Hematopoietic multipotent progenitor cell treated with erythropoietin and hydrocortisone succinate and interleukin-3 and kit ligand, for 15 days (in vitro differentiated cells): ENCODE measurements around the gene PARVA.

Source experiments
- DNase-seq: peaks from one replicate; pipeline ENCODE4 v3.0.0-alpha.2; 2015; ENCODE audit warnings: low spot score

PARVA gene

DNA sequence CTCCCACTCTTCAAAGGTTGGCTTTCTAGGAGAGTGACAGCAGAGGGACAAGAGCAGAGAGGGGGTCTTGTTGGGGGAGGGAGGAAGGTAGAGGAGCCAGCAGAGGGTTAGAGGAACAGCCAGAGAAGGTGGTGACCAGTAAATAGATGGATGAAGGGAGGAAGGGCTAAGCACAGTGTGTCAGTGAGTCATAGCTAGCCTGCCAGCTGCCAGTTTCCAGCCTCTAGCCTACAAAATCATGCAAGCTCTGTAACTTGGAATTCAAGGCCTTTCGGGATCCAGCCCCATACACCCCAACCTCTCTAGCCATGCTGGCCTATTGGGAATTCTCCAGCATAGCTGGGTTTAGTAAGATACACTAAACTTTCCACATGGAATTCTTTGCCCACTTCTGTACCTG is 149.4 kb downstream of the PARVA start:
- DNase-seq, result no peak

DNA sequence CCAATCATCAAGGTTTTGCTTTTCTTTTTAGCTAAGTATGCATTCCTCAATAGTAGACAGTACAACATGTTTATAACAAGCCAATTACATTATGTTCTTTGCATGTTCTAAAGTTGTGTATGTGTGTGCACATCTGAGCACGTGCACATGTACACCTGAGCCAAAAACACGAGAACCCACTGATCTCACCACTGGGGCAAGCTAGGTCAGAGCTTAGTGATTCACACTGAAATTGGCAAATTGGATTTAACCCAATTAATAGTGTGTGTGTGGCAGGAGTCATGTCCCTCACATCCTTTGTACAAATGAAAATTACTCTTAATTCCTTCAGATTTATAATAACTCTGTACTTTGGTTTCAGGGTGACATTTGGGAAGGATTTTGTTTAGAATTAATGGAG is 151.1 kb downstream of the PARVA start:
- DNase-seq, result no peak

DNA sequence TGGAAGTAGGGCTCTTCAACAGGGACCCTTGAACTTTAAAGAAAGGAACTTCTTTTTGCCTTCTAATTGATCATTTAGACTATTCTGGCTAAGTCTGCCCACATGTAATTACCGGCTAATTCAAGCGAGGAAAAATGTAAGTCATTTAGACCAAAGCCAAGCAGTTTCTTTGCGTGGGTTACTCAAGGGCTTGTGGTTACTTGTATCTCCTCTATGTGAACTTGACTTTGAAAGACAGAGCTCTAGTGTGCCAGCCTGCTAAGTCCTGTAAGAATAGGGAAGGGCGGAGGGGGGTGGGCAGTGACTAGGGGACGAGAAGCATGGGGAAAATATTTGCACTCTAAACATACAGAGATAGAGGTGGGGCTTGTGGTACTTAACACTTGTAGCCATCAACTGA is 151.7 kb downstream of the PARVA start:
- DNase-seq, result no peak

DNA sequence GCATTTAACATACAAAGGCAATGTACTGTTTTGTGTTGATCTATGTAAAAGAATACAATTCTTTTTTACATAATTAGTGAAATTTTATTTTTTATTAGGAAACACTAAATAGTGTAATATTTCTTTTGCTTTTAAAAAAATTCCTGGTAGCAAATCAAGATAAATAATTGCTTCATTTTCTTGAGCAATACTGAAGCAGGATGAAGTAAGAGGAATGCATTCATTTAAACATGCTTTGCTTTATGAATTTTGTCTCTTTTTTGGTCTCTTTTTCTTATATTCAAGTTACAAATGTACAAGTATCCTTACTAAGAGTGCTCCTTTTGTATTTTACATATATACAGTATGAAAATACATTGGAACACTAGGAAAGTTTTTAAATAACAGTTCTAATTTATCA is 152.4 kb downstream of the PARVA start:
- no peak for DNase-seq

DNA sequence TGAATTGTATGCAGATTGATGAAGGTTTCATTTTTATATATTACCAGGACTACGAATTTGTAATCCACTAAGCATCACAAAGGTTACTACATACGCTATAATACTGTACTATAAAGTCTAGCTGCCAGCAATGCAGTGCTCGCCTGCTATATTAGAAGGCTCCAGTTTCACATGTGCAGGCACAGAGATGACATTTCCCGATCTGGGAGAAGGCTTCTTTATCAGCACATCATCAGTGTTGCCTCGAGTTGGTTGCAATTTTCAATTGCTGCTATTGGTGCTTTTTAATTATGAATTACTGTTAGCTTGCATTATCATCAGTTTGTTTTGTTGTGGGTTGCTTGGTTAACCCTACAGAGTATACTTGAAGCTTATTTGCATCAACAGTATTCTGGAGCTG is 153.6 kb downstream of the PARVA start:
- DNase-seq, result no peak

DNA sequence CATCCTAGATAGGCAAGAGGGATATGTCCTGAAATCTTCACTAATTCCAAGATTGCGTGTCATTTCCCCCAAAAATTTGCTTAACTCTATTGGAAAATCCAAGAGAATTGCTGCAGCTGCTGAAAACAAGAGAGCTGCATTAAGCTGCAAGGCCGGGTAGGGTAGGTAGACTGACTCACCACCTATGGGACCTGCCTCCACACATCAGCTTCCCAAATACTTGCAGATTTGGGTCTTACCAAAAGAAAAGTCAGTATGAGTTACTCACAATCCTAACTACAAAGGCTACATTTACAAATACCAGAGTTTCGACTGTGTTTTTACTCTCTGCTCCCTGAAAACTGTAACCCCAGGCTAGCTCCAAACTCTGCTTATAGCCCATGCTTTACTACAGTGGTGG is 154.3 kb downstream of the PARVA start:
- no peak for DNase-seq

DNA sequence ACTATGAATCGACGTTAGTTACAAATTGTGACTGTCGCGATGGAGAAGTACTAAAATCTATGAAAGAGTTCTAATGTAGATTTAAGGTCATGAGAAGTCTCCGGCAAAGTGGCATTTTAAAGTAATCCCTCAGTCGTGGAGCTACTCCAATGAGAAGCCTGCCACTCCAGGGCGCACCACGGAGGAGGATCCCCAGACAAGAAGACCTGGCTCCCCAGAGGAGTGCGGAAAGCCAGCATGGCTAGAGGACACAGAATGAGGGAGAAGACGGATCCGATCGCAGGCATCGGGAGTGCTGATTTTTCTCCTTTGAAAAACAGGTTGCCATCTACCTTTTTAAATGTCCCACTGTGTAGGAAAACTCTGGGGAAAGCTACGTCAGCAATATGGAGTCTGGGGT is 155.2 kb downstream of the PARVA start:
- no peak for DNase-seq

DNA sequence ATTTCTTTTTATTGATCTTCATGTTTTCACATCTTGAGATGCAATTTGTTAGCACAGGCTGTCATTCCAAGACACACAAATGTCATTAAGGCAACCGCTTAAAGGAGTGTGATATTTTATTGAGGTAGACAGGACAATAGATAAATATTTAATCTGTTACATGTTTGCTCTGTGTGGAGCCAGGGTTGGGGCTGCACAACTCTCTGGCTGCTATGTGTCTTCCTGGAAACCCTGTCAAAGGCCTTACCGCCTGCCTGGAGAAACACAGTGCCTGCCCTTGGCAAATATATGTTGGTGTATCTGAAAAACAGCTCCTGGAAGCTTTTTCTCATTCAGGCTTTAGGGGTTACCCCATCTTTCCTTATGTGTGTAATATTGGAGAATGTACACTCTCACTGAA is 157.2 kb downstream of the PARVA start:
- DNase-seq, result no peak

DNA sequence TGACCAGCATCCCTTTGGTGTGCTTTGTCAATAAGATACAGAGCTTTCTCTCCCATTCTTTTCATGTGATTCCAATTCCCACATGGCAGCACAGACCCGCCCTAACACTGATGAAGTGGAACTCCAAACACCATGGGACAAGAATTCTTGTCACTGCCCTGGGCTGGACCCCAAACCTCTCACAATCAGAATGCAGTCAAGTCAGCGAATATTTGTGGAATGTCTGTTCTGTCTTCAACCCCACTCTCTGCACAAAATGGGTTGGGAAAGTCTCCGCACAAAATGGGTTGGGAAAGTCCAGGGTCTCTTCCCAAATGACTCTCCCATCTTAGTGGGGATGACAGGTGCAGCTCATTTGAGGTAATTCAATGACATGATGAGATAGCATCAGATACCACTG is 157.9 kb downstream of the PARVA start:
- DNase-seq, result no peak

DNA sequence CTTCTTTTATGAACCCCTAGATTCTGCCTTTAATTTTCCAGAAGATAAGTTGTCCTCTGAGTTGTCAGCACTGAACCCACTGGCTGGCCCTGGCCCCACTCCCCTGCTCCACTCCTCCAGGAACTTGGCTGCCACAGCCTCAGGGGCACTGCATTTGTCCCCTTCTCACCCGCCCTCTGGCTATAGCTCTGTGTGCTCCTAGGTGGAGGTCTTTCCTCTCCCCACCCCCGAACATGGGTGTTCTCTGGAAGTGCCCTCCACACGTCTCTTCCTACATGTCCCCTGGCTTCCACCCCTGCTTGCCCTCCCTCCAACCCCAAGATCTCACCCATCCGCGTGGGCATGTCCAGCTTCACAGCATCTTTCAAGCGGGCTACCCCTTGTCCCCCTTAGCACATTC is 159.2 kb downstream of the PARVA start:
- DNase-seq, result no peak

DNA sequence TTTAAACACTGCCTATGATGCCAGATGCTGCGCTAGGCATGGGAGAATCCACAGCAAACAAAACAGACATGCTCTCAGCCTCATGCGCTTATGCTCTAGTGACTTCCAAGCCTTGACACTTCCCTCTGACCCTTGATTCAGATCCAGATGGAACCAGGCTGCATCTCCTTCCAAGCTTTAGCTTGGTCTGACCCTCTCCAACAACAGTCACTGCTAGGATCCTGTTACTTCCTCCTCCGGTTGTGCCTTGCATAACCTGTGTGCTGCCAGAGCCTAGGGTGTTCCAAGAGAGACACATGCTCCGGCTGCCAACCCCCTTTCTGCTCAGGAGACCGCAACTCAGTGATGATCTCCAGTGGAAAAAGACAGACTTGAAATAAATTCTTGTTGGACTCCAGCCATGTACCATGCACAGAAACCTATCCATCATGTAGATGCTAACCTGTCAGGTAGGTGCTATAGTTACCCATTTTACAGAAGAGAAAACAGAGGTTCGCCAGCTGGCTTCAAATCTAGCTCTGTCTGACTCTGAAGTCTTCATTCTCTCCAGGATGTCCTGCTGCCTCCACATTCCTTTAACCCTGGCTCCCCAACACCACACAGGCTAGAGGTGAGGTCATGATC is 160.5 kb downstream of the PARVA start:
- no peak for DNase-seq

DNA sequence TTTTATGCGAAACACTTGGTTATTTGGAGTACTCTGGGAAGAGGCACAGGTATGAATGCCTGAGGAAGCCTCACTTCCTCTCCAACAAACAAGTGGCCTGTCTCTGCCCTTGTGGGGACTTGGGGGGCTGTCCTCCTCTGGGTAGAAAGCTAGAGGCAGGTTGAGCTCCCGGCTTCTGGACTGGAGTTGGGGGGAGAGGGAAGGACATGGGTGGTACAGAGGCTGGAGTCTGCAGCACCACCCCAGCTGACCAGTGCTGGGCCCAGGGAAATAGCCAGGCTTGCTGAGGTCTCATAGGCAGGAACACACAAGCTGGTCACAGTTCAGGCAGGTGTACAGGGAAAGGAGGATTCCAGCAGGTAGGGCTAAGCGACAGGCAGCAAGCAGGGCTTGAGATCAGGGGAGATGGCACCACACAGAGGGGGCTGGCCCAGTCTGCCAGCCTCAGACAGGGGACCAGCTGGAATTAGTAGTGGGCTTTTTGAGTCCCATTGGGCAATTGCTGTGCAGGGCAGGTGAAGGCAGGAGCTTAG is 161.6 kb downstream of the PARVA start:
- DNase-seq, result no peak

DNA sequence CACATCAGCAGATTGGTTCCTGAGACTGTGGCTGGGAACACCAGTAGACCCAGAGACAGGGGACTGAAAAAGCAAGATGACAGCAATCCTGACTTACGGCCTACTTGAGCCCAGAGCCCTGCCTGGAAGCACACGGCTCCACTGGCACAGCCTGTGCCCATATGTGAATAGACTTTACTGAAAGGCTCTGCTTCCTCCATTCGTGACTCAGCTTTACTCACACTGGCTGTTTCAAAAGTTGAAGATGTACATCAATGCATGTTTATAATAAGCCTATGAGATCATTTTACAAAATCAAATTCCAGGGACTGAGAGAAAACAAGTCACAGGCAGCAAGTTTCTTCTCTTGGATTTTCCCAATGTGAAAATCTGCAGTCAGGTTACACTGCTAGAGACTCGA is 162.2 kb downstream of the PARVA start:
- no peak for DNase-seq

DNA sequence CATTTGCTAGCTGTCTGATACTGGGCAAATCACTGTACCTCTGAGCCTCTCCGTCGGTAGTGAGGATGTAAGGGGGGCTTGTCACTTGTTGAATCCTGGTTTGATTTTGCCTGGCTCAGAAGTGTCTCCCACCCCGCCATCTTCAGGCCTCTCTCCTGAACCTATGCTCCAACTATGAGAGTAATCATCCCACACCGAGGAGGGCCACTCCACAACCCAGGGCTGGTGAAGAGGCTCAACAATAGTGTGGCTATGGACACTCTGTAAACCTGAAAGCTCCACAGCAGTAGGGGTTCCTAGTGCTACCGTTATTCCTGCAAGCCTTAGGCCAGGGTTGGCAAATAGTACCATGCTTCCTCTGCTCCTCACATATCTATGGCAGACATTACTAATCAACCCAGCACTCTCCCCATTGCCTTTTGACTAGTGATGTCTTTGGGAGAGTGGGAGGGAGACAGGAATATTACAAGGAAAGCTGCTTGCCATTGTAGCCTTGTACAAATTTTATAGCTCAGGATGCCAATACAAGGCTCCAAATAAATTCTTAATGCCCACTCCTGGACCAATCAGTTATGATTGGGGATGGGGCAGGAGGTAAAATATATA is 162.8 kb downstream of the PARVA start:
- no peak for DNase-seq

DNA sequence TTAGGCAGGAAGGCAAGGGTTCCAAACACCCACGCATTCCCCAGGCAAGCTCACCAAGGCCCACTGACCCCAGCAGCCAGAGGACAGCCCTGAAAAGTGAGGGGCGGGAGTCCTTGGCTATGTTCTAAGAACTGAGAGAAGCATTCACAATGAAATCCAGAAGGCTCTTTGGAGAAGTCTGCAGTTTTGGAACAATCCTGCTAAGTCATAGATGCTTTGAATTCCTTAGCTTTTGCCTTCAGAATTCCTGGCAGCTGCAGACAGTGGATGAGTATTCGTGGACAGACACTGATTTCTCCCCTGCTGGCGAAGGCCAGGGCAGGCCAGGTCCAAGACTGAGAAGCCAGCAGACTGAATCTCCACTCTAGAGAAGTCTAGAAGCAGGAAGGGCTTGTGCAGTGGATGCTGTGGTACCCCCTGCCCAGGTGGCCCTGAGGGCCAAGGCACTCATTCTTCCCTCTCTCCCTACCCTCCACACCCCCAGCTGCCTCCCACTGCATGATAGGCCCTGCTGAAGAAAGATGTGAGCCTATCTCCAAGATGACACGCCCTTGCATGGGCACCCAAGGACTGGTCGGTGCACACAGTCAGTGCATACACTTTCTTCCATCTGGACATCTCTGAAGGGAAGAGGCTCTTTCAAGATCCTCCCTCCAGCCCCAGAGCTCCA is 163.7 kb downstream of the PARVA start:
- DNase-seq, result no peak

DNA sequence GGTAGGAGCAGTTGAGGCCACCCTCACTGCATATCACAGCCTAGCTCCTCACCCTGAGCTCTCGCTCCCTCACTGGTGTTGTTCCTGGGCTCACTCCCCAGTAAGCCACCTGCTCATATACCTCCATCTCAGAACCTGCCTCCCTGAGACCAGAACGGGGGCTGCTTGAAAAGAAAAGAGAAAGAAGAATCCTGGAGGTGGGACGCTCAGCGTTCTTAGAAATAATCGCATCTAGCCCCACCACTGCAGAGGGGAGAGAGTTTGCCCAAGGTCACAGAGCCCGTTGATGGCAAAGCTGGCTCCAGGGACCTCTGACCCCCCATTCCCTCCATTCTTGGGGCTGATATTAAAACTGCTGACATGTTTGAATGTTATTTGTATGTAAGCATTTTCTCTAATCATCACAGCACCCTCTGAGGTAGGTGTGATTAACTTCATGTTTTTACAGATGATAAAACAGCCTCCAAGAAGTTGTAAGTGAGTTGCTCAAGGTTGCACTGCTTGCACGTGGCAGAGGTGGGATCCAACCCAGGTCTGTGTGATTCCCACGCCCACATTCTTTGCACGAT is 164.3 kb downstream of the PARVA start:
- DNase-seq, result no peak

DNA sequence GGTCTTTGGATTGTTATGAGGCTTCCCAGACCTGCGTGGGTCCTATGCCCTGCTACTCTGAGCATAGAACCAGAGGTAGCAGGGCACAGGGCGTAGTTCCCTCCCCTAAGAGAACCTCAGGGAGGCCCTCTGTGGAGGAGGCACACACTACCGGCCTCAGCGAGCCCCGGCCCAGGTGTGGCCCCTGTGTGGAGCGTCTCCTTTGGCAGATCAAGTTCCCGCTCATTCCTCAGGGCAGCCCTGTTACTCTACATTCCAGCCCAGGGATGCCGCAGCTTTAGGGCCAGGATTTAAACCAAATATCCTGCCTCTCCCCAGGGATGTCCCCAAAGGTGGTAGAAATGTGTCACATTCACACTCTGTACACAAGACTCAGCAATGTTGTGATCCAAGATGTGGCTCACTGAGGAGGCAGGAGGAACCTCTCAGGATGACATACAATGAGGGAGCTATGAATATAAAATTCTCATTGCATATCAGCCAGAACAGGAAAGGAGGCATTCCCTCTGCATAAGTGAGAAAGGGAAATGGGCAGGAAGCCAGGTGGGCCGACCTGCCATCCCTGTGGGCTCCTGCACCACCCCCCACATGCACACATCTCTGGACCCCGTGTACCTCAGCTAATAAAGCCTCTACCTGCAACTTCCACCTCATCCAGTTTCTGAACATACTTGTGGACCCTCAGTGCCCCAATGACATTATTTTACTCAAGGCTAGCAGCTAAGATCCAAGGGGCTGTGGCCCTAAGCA is 165.0 kb downstream of the PARVA start:
- no peak for DNase-seq

DNA sequence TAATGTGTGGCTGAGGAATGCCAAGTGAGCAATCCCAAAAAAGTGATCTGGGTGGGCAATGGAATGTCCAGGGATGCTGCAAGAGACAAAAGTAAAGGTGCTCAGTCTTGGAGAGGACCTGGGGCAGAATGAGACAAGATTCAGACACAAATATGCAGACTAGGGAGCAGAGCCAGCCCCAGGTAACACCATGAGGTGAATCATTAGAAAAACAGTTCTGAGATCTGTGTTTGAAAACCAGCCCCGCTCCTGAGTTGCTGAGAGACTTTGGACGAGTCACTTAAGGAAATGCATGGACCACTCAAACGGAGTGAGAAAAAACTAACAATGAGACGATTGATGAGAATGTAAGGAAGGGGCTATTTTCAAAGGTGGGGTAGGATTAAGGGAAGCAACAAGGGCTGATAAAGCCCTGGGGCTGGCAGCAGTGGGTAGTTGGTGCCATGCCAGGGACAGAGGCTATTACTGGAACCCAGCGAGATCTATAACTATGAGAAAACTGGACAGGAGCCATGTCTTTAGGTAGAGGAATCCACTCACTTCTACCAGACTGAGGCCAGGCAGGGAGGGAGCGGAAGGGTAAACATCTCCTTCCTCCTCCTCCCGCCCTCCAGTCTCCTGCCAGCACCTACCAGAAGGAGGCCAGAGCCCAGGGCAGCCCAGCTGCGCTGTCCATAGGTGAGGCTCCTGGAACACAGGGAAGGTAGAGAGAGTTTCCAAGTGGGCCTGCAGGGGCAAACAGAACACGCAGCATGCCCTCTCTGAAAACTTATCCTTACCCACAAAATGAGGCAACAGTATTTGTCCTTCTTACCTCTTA is 166.4 kb downstream of the PARVA start:
- DNase-seq, result no peak

DNA sequence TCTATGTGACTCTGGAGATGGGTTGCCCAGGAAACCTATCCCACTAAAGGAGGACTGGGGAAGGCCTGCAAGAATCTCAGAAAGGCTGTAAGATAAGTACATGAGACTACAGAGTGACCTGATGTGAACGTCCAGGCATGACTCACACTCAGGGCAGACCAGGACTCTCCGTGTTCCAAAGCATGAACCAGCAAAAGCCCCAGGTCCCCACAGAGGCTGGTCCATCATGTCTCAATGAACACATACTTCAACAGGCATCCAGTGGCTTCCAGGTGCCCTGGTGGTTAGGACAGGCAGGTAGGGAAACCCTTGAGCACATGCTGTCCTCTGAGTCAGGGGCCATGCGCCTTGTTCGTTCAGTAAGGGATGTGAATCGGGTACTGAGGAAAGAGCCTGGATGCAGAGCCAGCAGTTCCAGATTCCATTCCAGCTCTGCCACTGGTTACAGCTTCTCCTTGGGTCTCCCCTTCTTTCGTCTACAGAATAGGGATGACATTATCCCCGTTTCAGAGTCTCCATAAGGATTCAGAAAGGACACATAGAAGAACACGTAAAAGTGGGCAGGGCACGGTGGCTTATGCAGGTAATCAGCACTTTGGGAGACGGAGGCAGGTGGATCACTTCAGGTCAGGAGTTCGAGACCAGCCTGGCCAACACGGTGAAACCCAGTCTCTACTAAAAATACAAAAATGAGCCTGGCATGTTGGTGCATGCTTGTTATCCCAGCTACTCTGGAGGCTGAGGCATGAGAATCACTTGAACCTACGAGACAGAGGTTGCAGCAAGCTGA is 167.8 kb downstream of the PARVA start:
- no peak for DNase-seq

DNA sequence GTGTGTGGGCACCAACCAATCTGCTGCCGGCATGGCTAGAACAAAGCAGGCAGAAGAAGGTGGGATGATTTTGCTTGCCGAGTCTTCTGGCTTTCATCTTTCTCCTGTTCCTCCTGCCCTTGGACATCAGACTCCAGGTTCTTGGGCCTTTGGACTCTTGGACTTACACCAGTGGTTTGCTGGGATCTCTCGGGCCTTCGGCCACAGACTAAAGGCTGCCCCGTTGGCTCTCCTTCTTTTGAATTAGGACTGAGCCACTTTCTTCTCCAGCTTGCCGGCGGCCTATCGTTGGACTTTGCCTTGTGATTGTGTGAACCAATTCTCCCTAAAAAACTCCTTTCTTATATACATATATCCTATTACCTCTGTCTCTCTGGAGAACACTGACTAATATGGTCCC is 168.8 kb downstream of the PARVA start:
- DNase-seq, result no peak

DNA sequence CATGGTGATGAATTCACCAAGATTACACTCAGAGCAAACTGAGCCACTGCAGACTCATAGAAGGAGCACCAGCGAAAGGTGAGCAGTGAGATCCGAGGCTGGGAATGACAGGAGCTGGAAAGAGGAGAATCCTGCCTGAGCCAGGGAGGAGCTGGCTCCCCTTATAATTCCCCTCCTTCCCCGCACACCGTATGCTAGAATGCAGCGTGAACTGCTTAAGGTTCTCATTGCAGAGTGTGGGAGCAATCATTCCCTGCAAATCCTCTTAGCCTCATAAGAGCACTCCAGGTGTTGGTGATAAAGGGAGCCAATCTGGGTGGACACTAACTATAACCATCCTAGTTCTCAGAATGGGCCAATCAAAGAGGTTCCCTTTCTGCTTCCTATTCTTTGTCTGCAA is 169.3 kb downstream of the PARVA start:
- no peak for DNase-seq
